H1 (cell line): ENCODE data around the gene CGB2. TPM values are rescaled to one million over a fixed set of nuclear protein-coding genes. Genes with fewer than 3 reads are reported as not detected.

Experiments used
- CTCF ChIA-PET: fragments of 300-600 bp; sonication (Branson Sonifier 250); formaldehyde crosslinking; loops from one replicate; lab custom pipeline; 2021; ENCODE audit not compliant: partially characterized antibody; lab: Charles Lee
- POLR2A ChIA-PET: fragments of 300-600 bp; sonication (Branson Sonifier 250); formaldehyde crosslinking; loops from one replicate; lab custom pipeline; 2021; ENCODE audit warnings: inconsistent platforms; ENCODE audit not compliant: partially characterized antibody; lab: Charles Lee
- DNase-seq, 2 experiments: peaks; one replicate each; pipeline versions ENCODE4 v3.0.0 to v3.0.0-alpha.2; 2010 to 2022; ENCODE audit warnings: low spot score in 2 of 2, low read depth in 1 of 2, mixed read lengths in 1 of 2
- FAIRE-seq: peaks from 2 replicates; lab custom pipeline; 2011; peaks lifted over from hg19 to GRCh38; lab: Jason Lieb, UNC
- H2AFZ ChIP-seq: 2 replicates; pipeline ENCODE4 v1.8.1; 2012; ENCODE audit warnings: low read length, inconsistent platforms
- H2AK5ac ChIP-seq: 2 replicates; pipeline ENCODE4 v1.6.1; 2013; ENCODE audit warnings: low read depth, low read length
- H2BK120ac ChIP-seq: replicated peaks from 2 replicates; pipeline ENCODE3; 2013; ENCODE audit warnings: low read depth, low read length, inconsistent platforms
- H2BK12ac ChIP-seq: 2 replicates; pipeline ENCODE4 v1.6.1; 2013; ENCODE audit warnings: low read depth, low read length
- H2BK15ac ChIP-seq: 2 replicates; pipeline ENCODE4 v1.6.1; 2013; ENCODE audit warnings: low read length
- H2BK20ac ChIP-seq: 2 replicates; pipeline ENCODE4 v1.6.1; 2013; ENCODE audit warnings: low read length
- H2BK5ac ChIP-seq: 2 replicates; pipeline ENCODE4 v1.6.1; 2013; ENCODE audit warnings: low read depth, low read length
- H3K14ac ChIP-seq: 2 replicates; pipeline ENCODE4 v1.6.1; 2013; ENCODE audit warnings: inconsistent platforms; ENCODE audit not compliant: insufficient read length
- H3K18ac ChIP-seq: 2 replicates; pipeline ENCODE4 v1.6.1; 2013; ENCODE audit warnings: low read length; ENCODE audit errors: extremely low read depth
- H3K23ac ChIP-seq: 2 replicates; pipeline ENCODE4 v1.6.1; 2013; ENCODE audit warnings: inconsistent platforms; ENCODE audit not compliant: insufficient read length
- H3K23me2 ChIP-seq: 2 replicates; pipeline ENCODE4 v1.6.1; 2013; ENCODE audit warnings: low read depth, low read length
- H3K27ac ChIP-seq: 2 replicates; pipeline ENCODE4 v1.6.1; 2011; ENCODE audit warnings: low read depth, low read length, inconsistent platforms
- H3K27me3 ChIP-seq, 4 experiments: replicated peaks in 1 of 4; 1 replicate in 1 of 4; 2 replicates in 3 of 4; pipeline versions ENCODE4 v1.6.1 to v1.8.1; 2011 to 2013; ENCODE audit warnings: low read length in 3 of 4, mild to moderate bottlenecking in 3 of 4, inconsistent platforms in 2 of 4, mixed read lengths in 2 of 4, moderate library complexity in 1 of 4; ENCODE audit not compliant: control insufficient read depth in 3 of 4, insufficient read depth in 3 of 4; ENCODE audit errors: extremely low read depth in 1 of 4
- H3K36me3 ChIP-seq, 4 experiments: 2 replicates each; pipeline versions ENCODE4 v1.6.1 to v1.8.1; 2011 to 2013; ENCODE audit warnings: mild to moderate bottlenecking in 4 of 4, low read length in 3 of 4, moderate library complexity in 2 of 4, control low read depth in 1 of 4, inconsistent platforms in 1 of 4; ENCODE audit not compliant: insufficient read depth in 4 of 4, control insufficient read depth in 2 of 4
- H3K4ac ChIP-seq: replicated peaks from 2 replicates; pipeline ENCODE3; 2013; ENCODE audit warnings: low read length, low read depth, mixed read lengths, inconsistent platforms; ENCODE audit not compliant: insufficient read length
- H3K4me1 ChIP-seq, 4 experiments: replicated peaks in 1 of 4; 1 replicate in 1 of 4; 2 replicates in 3 of 4; pipeline versions ENCODE4 v1.6.1 to v1.8.1; 2011 to 2013; ENCODE audit warnings: low read length in 3 of 4, inconsistent platforms in 2 of 4, mixed read lengths in 1 of 4; ENCODE audit not compliant: insufficient read depth in 4 of 4, control insufficient read depth in 3 of 4
- H3K4me2 ChIP-seq, 2 experiments: 2 replicates each; pipeline versions ENCODE4 v1.6.1 to v1.8.1; 2011 to 2013; ENCODE audit warnings: low read depth in 2 of 2, low read length in 2 of 2, control low read depth in 1 of 2, inconsistent platforms in 1 of 2, mild to moderate bottlenecking in 1 of 2; ENCODE audit not compliant: insufficient read depth in 1 of 2
- H3K4me3 ChIP-seq, 4 experiments: fragments of 200-600, 300-600 bp in 1 of 4; sonication (generic), shearing (Covaris generic), sonication (Bioruptor Twin) in 1 of 4; 2 replicates each; pipeline versions ENCODE4 v1.5.1 to v1.8.1; 2011 to 2016; ENCODE audit warnings: low read length in 4 of 4, low read depth in 3 of 4, control low read depth in 2 of 4, inconsistent platforms in 2 of 4, mild to moderate bottlenecking in 2 of 4, mixed read lengths in 1 of 4, moderate library complexity in 1 of 4; ENCODE audit not compliant: insufficient read depth in 2 of 4; ENCODE audit errors: extremely low read depth in 1 of 4
- H3K56ac ChIP-seq: replicated peaks from 2 replicates; pipeline ENCODE3; 2013; ENCODE audit warnings: low read depth, mild to moderate bottlenecking, mixed read lengths, low read length, inconsistent platforms; ENCODE audit not compliant: insufficient read length
- H3K79me1 ChIP-seq: 2 replicates; pipeline ENCODE4 v1.6.1; 2013; ENCODE audit warnings: low read depth, low read length, control low read depth
- H3K79me2 ChIP-seq, 2 experiments: 2 replicates each; pipeline versions ENCODE4 v1.6.1 to v1.8.1; 2012 to 2013; ENCODE audit warnings: low read length in 2 of 2, mild to moderate bottlenecking in 2 of 2, inconsistent platforms in 1 of 2; ENCODE audit not compliant: insufficient read depth in 2 of 2, control insufficient read depth in 1 of 2
- H3K9ac ChIP-seq, 4 experiments: replicated peaks in 1 of 4; 1 replicate in 1 of 4; 2 replicates in 3 of 4; pipeline versions ENCODE4 v1.6.1 to v1.8.1; 2011 to 2013; ENCODE audit warnings: low read depth in 3 of 4, low read length in 3 of 4, control low read depth in 2 of 4, mild to moderate bottlenecking in 2 of 4, moderate library complexity in 2 of 4, inconsistent platforms in 1 of 4; ENCODE audit errors: extremely low read depth in 1 of 4
- H3K9me3 ChIP-seq, 2 experiments: 2 replicates each; pipeline versions ENCODE4 v1.6.1 to v1.8.1; 2012 to 2013; ENCODE audit warnings: mild to moderate bottlenecking in 2 of 2, moderate library complexity in 2 of 2, control low read depth in 1 of 2, inconsistent platforms in 1 of 2, low read depth in 1 of 2, low read length in 1 of 2, mixed read lengths in 1 of 2; ENCODE audit not compliant: insufficient read depth in 2 of 2
- H4K20me1 ChIP-seq, 2 experiments: replicated peaks in 1 of 2; 2 replicates each; pipeline versions ENCODE3 to v1.8.1; 2011 to 2013; ENCODE audit warnings: inconsistent platforms in 2 of 2, low read length in 2 of 2, mild to moderate bottlenecking in 1 of 2; ENCODE audit not compliant: insufficient read depth in 2 of 2, control insufficient read depth in 1 of 2
- H4K5ac ChIP-seq: 2 replicates; pipeline ENCODE4 v1.6.1; 2013; ENCODE audit warnings: low read length, low read depth, mixed read lengths, inconsistent platforms; ENCODE audit not compliant: insufficient read length
- H4K8ac ChIP-seq: 2 replicates; pipeline ENCODE4 v1.8.0; 2013; ENCODE audit warnings: mild to moderate bottlenecking, moderate library complexity, low read length, inconsistent platforms; ENCODE audit not compliant: insufficient read depth; ENCODE audit errors: extremely low read depth
- H4K91ac ChIP-seq: replicated peaks from 2 replicates; pipeline ENCODE3; 2013; ENCODE audit warnings: low read length, mixed read lengths, inconsistent platforms; ENCODE audit not compliant: insufficient read length
- BACH1 ChIP-seq: IDR thresholded peaks from 2 replicates; pipeline ENCODE4 v1.6.1; 2012; ENCODE audit warnings: low read length, improper control_type of control experiment
- CBX5 ChIP-seq: fragments of 300-800, 300-1000 bp; sonication (generic); IDR thresholded peaks from 2 replicates; pipeline ENCODE4 v1.7.1; 2016; ENCODE audit warnings: antibody characterized with exemption, low read length, low read depth
- CBX8 ChIP-seq: fragments of 300-800, 300-1000 bp; sonication (generic); IDR thresholded peaks from 2 replicates; pipeline ENCODE4 v1.7.1; 2016; ENCODE audit warnings: low read depth, low read length, borderline replicate concordance
- EGR1 ChIP-seq: IDR thresholded peaks from 2 replicates; pipeline ENCODE4 v1.6.1; 2011; ENCODE audit warnings: low read depth, low read length, borderline replicate concordance
- GTF2F1 ChIP-seq: IDR thresholded peaks from 2 replicates; pipeline ENCODE4 v1.6.1; 2012; ENCODE audit warnings: low read depth, low read length, improper control_type of control experiment, borderline replicate concordance
- HDAC6 ChIP-seq: IDR thresholded peaks from one replicate; pipeline ENCODE4 v1.7.1; 2012; ENCODE audit warnings: low read depth, mild to moderate bottlenecking, inconsistent platforms, low read length, moderate library complexity
- MAFK ChIP-seq: IDR thresholded peaks from 2 replicates; pipeline ENCODE4 v1.6.1; 2012; ENCODE audit warnings: low read depth, mild to moderate bottlenecking, improper control_type of control experiment, low read length
- MAX ChIP-seq: IDR thresholded peaks from 2 replicates; pipeline ENCODE4 v1.6.1; 2012; ENCODE audit warnings: inconsistent platforms
- RNF2 ChIP-seq: fragments of 200-900, 300-1000 bp; sonication (generic); IDR thresholded peaks from 2 replicates; pipeline ENCODE4 v1.7.1; 2016; ENCODE audit warnings: borderline replicate concordance, low read depth, mild to moderate bottlenecking, antibody characterized with exemption, low read length; ENCODE audit not compliant: poor library complexity, severe bottlenecking; ENCODE audit errors: missing control alignments
- TAF7 ChIP-seq: optimal IDR thresholded peaks from 2 replicates; pipeline ENCODE3; 2011; ENCODE audit warnings: low read depth, mild to moderate bottlenecking, inconsistent platforms, low read length, moderate library complexity, borderline replicate concordance
- TBP ChIP-seq: IDR thresholded peaks from 2 replicates; pipeline ENCODE4 v1.6.1; 2011; ENCODE audit warnings: low read depth, low read length, improper control_type of control experiment
- TEAD4 ChIP-seq: IDR thresholded peaks from 2 replicates; pipeline ENCODE4 v1.6.1; 2012; ENCODE audit warnings: low read depth, low read length, inconsistent platforms, mixed read lengths
- WGBS, 2 experiments: shearing (Covaris generic) in 1 of 2; methylation state at CpG; one replicate each; pipeline versions ENCODE4 v1.1.6 to v1.1.7; 2013 to 2015; ENCODE audit warnings: low lambda C conversion rate in 2 of 2, mixed read lengths in 2 of 2, inconsistent platforms in 1 of 2, low coverage in 1 of 2, missing lambda C conversion rate in 1 of 2; ENCODE audit not compliant: insufficient replicate concordance in 2 of 2, insufficient coverage in 1 of 2, insufficient read length in 1 of 2; ENCODE audit errors: extremely low coverage in 1 of 2, missing lambda C conversion rate in 1 of 2; 5-methylcytosine and 5-hydroxymethylcytosine counted together
- polyA plus RNA-seq, 7 experiments: library from polyadenylated mRNA; depleted of rRNA in 3 of 7; stranded (reverse) in 5 of 7; unstranded in 2 of 7; fragments of >200 nt in 5 of 7; fragments of 200-250 nt in 2 of 7; gene quantifications; 1 replicate in 5 of 7; 2 replicates in 1 of 7; 4 replicates in 1 of 7; pipeline versions ENCODE4 v1.2.1 to v1.2.3, GENCODE V29; 2011 to 2013; ENCODE audit warnings: missing spikeins in 2 of 7, mixed read lengths in 2 of 7
- total RNA-seq: library from RNA; stranded (reverse); fragmentation: NEBNext Ultra II Directional; extraction: Animal tissue kit (Norgen Biotek cat#: 25700); gene quantifications from 2 replicates; pipeline ENCODE4 v1.2.1, GENCODE V29; 2021

CGB2 gene
- total and polyA plus RNA-seq, 2 of the 8 experiments (the other 6 are each of a cell fraction or from before 2014, with no cell fraction given) = 0.71 to 3.2 TPM

- no peak for FAIRE-seq
- Histone ChIP-seq H3K23ac (no peak overlapping the region), H4K5ac (no peak overlapping the region), H3K4me1 (no peaks in the 10 kb centered on the region), H2BK15ac (no peak overlapping the region), H3K14ac (no peak overlapping the region), H3K4me2 (no peak overlapping the region), H3K4me3 (no peak overlapping the region), H3K23me2 (no peaks in the 10 kb centered on the region), H2BK12ac (no peak overlapping the region), H3K9ac (no peak overlapping the region), H3K9me3 (no peaks in the 10 kb centered on the region), H2BK20ac (no peak overlapping the region), H3K27ac (no peak overlapping the region), H2BK120ac (no peak overlapping the region), H3K36me3 (no peaks in the 10 kb centered on the region), H4K8ac (no peak overlapping the region), H3K79me2 (no peaks in the 10 kb centered on the region), H3K56ac (no peak overlapping the region), H3K27me3 (no peaks in the 10 kb centered on the region), H2BK5ac (no peak overlapping the region), H2AFZ (no peak overlapping the region), H4K91ac (no peak overlapping the region), H4K20me1 (no peaks in the 10 kb centered on the region), H3K4ac (no peak overlapping the region), H3K18ac (no peak overlapping the region), H3K79me1 (no peaks in the 10 kb centered on the region), H2AK5ac (no peak overlapping the region)
- WGBS, 2 experiments = 83% methylated on average over 17 of the region's 17 CpGs; no CpG with 5 or more reads in 1 of the 2 experiments
- TF ChIP-seq MAFK = no peak
- no peak for TF ChIP-seq MAX
- no peak for TF ChIP-seq HDAC6
- no peak for TF ChIP-seq TAF7
- TF ChIP-seq RNF2 = no peak
- TF ChIP-seq EGR1 = no peak
- TF ChIP-seq TEAD4 = no peak
- TF ChIP-seq CBX5 = no peak
- TF ChIP-seq GTF2F1 = no peak
- no peak for TF ChIP-seq CBX8
- no peak for TF ChIP-seq BACH1
- no peak for TF ChIP-seq TBP
- ChIA-PET POLR2A (no interaction called here), CTCF (interaction anchor here (0.6 kb wide), 2 partner anchors 198 to 298 kb away, joined by 3 to 4 read pairs; no protein-coding TSS in a partner anchor)
- DNase-seq = no peak
Measured at GRCh38 chr19:49042177-49042576, 10.5 kb downstream of the CGB2 start.
